OCI-M1 (cell line): ENCODE measurements around the gene TSPAN1.
"Not testable (repeated sequence)": the region's sequence is repeated elsewhere in the genome, so short reads cannot be mapped to it uniquely, and the experiment has no call there.

Experiments
- DNase-seq: peaks from one replicate; lab custom pipeline; 2025; lab: John Stamatoyannopoulos, UW

Gene TSPAN1

DNA sequence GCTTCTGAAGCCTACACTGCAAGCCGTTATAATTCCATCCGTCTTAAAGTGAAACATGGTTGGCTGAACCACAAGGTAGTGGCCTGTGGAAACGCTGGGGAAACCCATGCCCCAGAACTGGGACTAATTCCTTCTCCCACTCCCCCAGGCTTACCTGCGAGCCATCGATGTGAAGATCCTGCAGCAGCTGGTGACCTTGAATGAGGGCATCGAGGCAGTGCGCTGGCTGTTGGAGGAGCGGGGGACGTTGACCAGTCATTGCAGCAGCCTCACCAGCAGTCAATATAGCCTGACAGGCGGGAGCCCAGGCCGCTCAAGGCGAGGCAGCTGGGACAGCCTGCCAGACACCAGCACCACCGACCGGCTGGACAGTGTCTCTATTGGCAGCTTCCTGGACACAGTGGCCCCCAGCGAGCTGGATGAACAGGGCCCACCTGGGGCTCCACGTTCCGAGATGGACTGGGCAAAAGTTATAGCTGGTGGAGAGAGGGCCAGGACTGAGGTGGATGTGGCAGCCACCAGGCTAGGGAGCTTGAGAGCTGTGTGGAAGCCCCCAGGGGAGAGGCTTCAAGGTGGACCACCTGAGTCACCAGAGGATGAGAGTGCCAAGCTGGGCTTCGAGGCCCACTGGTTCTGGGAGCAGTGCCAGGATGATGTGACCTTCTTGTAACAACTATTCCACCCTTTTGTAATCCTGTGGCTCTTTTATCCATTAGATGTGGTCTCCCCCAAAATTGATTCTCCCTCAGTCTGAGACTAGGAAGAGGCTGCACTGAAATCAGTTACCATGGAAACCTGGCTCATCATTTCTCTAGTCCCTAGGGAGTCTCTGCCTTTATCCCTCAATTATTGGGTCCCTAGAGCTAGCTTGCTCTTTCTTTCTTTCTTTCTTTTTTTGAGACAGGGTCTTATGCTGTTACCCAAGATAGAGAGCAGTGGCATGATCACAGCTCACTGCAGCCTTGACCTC, 44.9 kb downstream of the TSPAN1 start:
- no peak for DNase-seq

DNA sequence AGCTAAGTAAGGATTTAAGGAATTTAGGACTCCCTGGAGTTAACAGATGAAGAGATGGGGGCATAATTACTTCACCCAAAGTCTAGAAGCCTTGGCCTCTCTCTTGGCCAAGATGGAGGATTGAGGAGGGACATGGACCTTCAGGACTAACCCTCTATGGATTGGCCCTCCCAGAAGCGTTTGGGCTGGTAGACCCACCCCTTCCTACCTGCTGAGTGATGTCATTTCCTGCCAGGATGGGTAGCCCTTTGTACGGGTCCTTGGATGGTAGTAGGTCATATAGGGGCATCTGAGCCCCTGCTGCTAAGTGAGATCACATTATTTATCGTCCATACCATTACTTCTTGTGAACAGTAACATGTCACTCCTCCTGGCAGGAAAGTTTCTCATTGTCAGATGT, 45.9 kb downstream of the TSPAN1 start:
- DNase-seq, result no peak

DNA sequence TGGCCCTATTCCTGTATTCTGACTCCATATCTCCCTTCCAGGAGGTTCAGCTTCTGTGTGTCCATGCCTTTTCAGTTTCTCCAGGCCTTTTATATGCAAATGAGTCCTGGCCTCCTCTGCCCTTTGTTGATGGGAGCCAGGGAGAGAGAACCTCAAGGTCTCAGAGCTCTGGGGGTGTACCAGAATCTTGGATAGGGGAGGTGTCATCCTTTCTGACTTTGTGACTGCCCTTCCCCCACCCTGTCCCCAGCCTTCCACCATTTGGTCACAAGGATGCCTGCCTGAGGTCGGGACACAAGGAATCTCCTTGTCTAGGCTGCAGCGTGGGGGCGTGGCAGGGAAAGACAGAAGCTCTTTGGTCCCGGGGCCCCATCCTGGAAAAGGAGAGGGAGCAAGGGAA, 46.9 kb downstream of the TSPAN1 start:
- DNase-seq, result no peak

DNA sequence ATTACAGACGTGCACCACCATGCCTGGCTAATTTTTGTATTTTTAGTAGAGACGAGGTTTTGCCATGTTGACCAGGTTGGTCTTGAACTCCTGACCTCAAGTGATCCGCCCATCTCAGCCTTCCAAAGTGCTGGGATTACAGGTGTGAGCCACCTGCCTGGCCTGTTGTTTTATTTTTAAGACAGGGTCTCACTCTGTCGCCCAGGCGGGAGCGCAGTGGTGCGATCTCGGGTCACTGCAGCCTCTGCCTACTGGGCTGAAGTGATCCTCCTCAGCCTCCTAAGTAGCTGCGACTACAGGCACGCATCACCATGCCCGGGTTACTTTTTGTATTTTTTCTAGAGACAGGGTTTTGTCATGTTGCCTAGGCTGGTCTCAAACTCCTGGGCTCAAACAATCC, 48.2 kb downstream of the TSPAN1 start:
- DNase-seq, result not testable (repeated sequence)

DNA sequence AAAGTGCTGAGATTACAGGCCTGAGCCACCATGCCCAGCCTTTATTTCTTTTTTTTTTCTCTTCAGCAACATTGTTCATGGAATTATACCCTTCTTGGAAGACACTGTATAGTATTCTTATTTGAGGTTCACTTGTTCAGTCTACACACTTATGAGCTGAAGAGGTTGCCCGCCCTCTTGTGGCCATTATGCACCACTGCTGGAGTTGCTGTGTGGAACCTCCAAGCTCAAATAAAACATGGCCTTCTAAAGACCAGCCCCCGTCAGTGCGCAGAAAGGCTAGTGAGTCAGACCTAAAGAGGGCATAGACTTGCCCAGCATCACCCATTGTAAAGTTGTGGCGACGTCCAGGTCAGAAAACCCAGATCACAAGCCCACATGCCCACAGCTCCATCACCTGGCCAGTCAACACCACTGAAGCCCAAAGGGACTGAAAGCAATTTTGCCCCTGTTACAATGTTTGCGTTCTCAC, 48.6 kb downstream of the TSPAN1 start:
- DNase-seq, result peak; percentile 85

DNA sequence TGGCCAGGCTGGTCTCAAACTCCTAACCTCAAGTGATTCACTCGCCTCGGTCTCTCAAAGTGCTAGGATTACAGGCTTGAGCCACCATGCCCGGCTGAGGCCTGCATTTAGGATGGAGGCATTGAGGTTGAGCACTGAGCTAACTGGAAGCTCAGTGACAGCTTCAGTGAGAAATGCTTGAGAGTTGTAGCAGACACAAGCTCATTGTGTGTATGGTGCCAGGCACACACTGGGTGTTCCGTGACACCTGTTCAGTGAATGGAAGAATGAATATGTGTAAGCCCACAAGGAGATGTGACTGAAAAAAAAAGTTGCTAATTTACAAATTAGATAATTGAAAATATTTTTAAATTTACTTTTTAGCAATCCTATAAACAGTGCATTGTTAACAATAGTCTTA, 50.1 kb downstream of the TSPAN1 start:
- DNase-seq, result no peak

DNA sequence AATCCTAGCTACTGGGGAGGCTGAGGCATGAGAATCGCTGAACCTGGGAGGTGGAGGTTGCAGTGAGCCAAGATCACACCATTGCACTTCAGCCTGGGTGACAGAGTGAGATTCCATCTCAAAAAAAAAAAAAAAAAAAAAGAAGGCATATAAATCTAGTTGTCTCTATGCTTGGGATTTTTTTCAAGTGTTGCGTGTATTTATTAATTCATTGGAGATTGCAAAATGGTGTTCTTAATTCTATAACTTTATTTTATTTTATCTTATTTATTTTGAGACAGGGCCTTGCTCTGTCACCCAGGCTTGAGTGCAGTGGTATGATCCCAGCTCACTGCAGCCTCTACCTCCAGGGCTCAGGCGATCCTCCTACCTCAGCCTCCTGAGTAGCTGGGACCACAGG, 56.3 kb downstream of the TSPAN1 start:
- DNase-seq, result not testable (repeated sequence)
